ENCODE measurements around the gene NFIB. TPM values are rescaled to one million over a fixed set of nuclear protein-coding genes. Genes with fewer than 3 reads are reported as not detected.

The NFIB gene
- total RNA-seq, 1 experiment from 2014 or later, result 0.61 TPM

DNA sequence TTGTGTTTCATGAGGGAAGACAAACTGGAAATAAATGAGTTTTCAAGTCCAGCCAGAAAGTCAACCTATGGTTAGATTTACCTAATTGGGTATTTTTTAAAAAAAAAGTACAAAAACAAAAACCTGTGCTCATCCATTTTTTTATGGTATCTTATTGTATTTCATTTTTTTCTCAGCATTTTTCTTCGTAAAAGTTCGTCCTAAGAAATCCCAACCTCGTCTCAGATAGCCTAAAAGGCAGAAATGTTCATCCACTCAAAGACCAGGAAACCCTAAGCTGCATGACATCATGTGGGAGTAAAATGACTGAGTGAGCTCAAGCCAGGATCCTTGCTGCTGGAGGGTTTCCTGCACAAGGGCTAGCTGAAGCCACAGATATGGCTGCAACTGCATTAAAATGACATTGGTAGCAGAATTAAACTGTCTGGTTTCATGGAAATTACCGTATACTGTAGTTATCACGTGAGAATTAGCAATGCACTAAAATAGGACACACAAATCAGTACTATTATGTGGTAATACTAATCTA lies 70.4 kb downstream of the NFIB start:
- Histone ChIP-seq H3K4me1 (peaks cover 3% of the 10 kb centered on the region; the same call in 1 of the 2 replicates), H3K27me3 (replicated peaks; ENCODE audit: control insufficient read depth, insufficient read depth, low read length) (no peaks in the 10 kb centered on the region), H3K36me3 (ENCODE audit: control insufficient read depth, insufficient read depth, low read length) (no peaks in the 10 kb centered on the region), H3K4me3 (ENCODE audit: low read depth, low read length) (no peak overlapping the region), H3K9me3 (no peaks in the 10 kb centered on the region)
- TF ChIP-seq, protein P1, sequence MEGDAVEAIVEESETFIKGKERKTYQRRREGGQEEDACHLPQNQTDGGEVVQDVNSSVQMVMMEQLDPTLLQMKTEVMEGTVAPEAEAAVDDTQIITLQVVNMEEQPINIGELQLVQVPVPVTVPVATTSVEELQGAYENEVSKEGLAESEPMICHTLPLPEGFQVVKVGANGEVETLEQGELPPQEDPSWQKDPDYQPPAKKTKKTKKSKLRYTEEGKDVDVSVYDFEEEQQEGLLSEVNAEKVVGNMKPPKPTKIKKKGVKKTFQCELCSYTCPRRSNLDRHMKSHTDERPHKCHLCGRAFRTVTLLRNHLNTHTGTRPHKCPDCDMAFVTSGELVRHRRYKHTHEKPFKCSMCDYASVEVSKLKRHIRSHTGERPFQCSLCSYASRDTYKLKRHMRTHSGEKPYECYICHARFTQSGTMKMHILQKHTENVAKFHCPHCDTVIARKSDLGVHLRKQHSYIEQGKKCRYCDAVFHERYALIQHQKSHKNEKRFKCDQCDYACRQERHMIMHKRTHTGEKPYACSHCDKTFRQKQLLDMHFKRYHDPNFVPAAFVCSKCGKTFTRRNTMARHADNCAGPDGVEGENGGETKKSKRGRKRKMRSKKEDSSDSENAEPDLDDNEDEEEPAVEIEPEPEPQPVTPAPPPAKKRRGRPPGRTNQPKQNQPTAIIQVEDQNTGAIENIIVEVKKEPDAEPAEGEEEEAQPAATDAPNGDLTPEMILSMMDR (IDR thresholded peaks at IDR 0.05; ENCODE audit: insufficient read depth in 1 of 2, low read depth in 1 of 2, low read length in 1 of 2, severe bottlenecking in 1 of 2, unreplicated experiment in 1 of 2), result no peak
- POLR2A ChIA-PET, result no interaction called here
- Mint-ChIP-seq H3K4me3 (ENCODE audit: unreplicated experiment) (no peak overlapping the region), H3K27me3 (ENCODE audit: insufficient read depth, unreplicated experiment) (peaks cover 3% of the 10 kb centered on the region), H3K4me1 (ENCODE audit: low read depth, unreplicated experiment) (no peaks in the 10 kb centered on the region), H3K9me3 (ENCODE audit: unreplicated experiment) (no peaks in the 10 kb centered on the region), H3K27ac (ENCODE audit: unreplicated experiment) (no peak overlapping the region), H3K36me3 (ENCODE audit: insufficient read depth, unreplicated experiment) (no peaks in the 10 kb centered on the region)
- no peak for DNase-seq
- BruUV-seq (replicated peaks), result no TSS peak
- CTCF ChIA-PET, result no interaction called here
- intact Hi-C loops (cut with micrococcal nuclease; ENCODE audit: unreplicated experiment), result no loop called here

DNA sequence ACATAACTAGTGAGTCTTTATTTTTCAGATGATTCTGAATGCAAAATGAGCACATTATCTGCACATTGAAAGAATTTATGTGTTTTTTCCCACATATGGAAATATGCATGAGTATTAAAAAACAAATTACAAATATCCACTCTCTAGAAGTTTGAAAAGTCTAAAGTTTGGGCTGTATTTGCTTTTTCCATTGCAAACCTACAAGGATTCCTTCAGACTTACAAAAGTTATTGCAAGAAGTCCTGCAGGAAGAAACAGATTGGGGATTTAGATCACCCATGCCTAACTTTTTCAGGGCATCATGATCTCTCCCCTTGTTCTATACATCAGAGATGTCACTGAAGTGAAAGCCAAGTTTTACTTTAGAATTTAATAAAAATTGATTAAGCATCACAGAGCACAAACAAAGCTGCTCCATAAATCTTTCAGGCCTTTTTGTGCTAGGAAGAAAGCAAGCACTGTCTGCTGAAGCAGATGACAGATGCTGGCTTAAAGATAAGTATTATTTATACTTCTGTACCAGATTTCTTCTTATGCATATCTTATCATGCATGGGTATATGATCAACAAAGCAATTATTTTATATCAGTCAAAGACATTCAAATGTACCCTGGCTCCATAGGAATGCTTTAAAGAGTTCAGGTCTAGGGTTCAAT lies 71.7 kb downstream of the NFIB start:
- no peak for DNase-seq
- no peaks in the 10 kb centered on the region for H3K4me1 Mint-ChIP-seq (ENCODE audit: low read depth, unreplicated experiment)
- H3K27ac Mint-ChIP-seq (ENCODE audit: unreplicated experiment), result no peak overlapping the region
- H3K36me3 Mint-ChIP-seq (ENCODE audit: insufficient read depth, unreplicated experiment), result no peaks in the 10 kb centered on the region
- H3K36me3 ChIP-seq (ENCODE audit: control insufficient read depth, insufficient read depth, low read length), result no peaks in the 10 kb centered on the region
- intact Hi-C loops (cut with micrococcal nuclease; ENCODE audit: unreplicated experiment), result no loop called here
- H3K4me1 ChIP-seq, result peaks cover 7% of the 10 kb centered on the region; the same call in 1 of the 2 replicates
- H3K27me3 ChIP-seq (replicated peaks; ENCODE audit: control insufficient read depth, insufficient read depth, low read length), result no peaks in the 10 kb centered on the region
- no peaks in the 10 kb centered on the region for H3K9me3 ChIP-seq
- no peak overlapping the region for H3K4me3 ChIP-seq (ENCODE audit: low read depth, low read length)
- no peaks in the 10 kb centered on the region for H3K9me3 Mint-ChIP-seq (ENCODE audit: unreplicated experiment)
- ChIA-PET POLR2A (no interaction called here), CTCF (no interaction called here)
- BruUV-seq (replicated peaks), result no TSS peak
- TF ChIP-seq, protein P1 (IDR thresholded peaks at IDR 0.05; ENCODE audit: insufficient read depth in 1 of 2, low read depth in 1 of 2, low read length in 1 of 2, severe bottlenecking in 1 of 2, unreplicated experiment in 1 of 2), result no peak
- H3K4me3 Mint-ChIP-seq (ENCODE audit: unreplicated experiment), result no peak overlapping the region
- H3K27me3 Mint-ChIP-seq (ENCODE audit: insufficient read depth, unreplicated experiment), result peaks cover 3% of the 10 kb centered on the region

DNA sequence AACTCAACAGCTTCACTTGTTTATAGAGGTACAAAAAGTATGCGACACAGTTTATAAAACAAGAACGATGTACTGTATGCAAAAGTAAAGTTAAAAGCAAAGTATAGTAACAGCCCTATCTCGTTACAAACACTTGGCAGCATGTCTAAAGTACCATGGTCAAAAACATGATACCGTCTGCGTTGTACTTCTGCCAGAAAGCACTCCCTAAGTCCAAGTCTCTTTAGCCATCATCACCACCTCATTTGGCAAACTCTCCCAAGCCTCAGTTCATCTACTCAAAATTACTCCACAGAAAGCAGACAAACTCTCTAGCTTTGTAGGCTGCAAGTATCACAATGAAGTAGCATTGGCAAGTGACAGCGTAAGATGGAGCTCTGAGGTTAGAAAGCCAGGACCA lies 73.4 kb downstream of the NFIB start:
- no peak overlapping the region for H3K27ac Mint-ChIP-seq (ENCODE audit: unreplicated experiment)
- H3K4me3 Mint-ChIP-seq (ENCODE audit: unreplicated experiment), result no peak overlapping the region
- TF ChIP-seq, protein P1 (IDR thresholded peaks at IDR 0.05; ENCODE audit: insufficient read depth in 1 of 2, low read depth in 1 of 2, low read length in 1 of 2, severe bottlenecking in 1 of 2, unreplicated experiment in 1 of 2), result no peak
- H3K27me3 Mint-ChIP-seq (ENCODE audit: insufficient read depth, unreplicated experiment), result peaks cover 3% of the 10 kb centered on the region
- H3K36me3 Mint-ChIP-seq (ENCODE audit: insufficient read depth, unreplicated experiment), result no peaks in the 10 kb centered on the region
- BruUV-seq (replicated peaks), result no TSS peak
- H3K4me3 ChIP-seq (ENCODE audit: low read depth, low read length), result no peak overlapping the region
- POLR2A ChIA-PET, result no interaction called here
- no peaks in the 10 kb centered on the region for H3K9me3 Mint-ChIP-seq (ENCODE audit: unreplicated experiment)
- no peaks in the 10 kb centered on the region for H3K9me3 ChIP-seq
- H3K36me3 ChIP-seq (ENCODE audit: control insufficient read depth, insufficient read depth, low read length), result no peaks in the 10 kb centered on the region
- no peaks in the 10 kb centered on the region for H3K4me1 Mint-ChIP-seq (ENCODE audit: low read depth, unreplicated experiment)
- no peak for DNase-seq
- no peaks in the 10 kb centered on the region for H3K27me3 ChIP-seq (replicated peaks; ENCODE audit: control insufficient read depth, insufficient read depth, low read length)
- CTCF ChIA-PET, result no interaction called here
- peaks cover 7% of the 10 kb centered on the region; the same call in 1 of the 2 replicates for H3K4me1 ChIP-seq
- intact Hi-C loops (cut with micrococcal nuclease; ENCODE audit: unreplicated experiment), result no loop called here
